PC-9 (cell line): ENCODE measurements around the gene BTBD10. TPM values are rescaled to one million over a fixed set of nuclear protein-coding genes. Genes with fewer than 3 reads are reported as not detected.

Source experiments
- BruUV-seq: library from RNA; stranded (reverse); fragments of 400-500 nt; replicated peaks from 2 replicates; lab custom pipeline; 2021; lab: Mats Ljungman, UMichigan
- CTCF ChIA-PET: fragments of 300-600 bp; sonication (Branson Sonifier 250); formaldehyde crosslinking; loops from one replicate; lab custom pipeline; 2022; ENCODE audit warnings: antibody characterized with exemption; lab: Charles Lee
- POLR2A ChIA-PET: fragments of 300-600 bp; sonication (Branson Sonifier 250); formaldehyde crosslinking; loops from one replicate; lab custom pipeline; 2022; ENCODE audit warnings: antibody characterized with exemption; ENCODE audit not compliant: unreplicated experiment; lab: Charles Lee
- DNase-seq, 2 experiments: peaks; one replicate each; pipeline versions ENCODE4 v3.0.0 to v3.0.0-alpha.2; 2015 to 2022; ENCODE audit warnings: mixed read lengths in 1 of 2
- H2AFZ ChIP-seq: fragments of 200-600 bp; sonication (generic); 2 replicates; pipeline ENCODE4 v1.8.1; 2017; ENCODE audit warnings: antibody characterized with exemption
- H3F3A ChIP-seq: fragments of 200-600 bp; sonication (generic); 2 replicates; pipeline ENCODE4 v1.8.1; 2017; ENCODE audit warnings: antibody characterized with exemption, mild to moderate bottlenecking, low read depth; ENCODE audit not compliant: insufficient read depth
- H3K27ac ChIP-seq: fragments of 200-600 bp; sonication (generic); 2 replicates; pipeline ENCODE4 v1.6.1; 2016; ENCODE audit warnings: mixed run types
- H3K27me3 ChIP-seq: fragments of 200-600 bp; sonication (generic); 2 replicates; pipeline ENCODE4 v1.6.1; 2016; ENCODE audit warnings: low read depth, mixed run types; ENCODE audit not compliant: insufficient read depth
- H3K36me3 ChIP-seq: fragments of 200-600 bp; sonication (generic); 2 replicates; pipeline ENCODE4 v1.6.1; 2016; ENCODE audit warnings: low read depth, mixed run types
- H3K4me1 ChIP-seq: fragments of 200-600 bp; sonication (generic); replicated peaks from 2 replicates; pipeline ENCODE4 v1.6.1; 2016; ENCODE audit warnings: mixed run types; ENCODE audit not compliant: insufficient read depth
- H3K4me2 ChIP-seq: fragments of 200-600 bp; sonication (generic); 2 replicates; pipeline ENCODE4 v1.6.1; 2017; ENCODE audit warnings: mixed run types
- H3K4me3 ChIP-seq: fragments of 200-600 bp; sonication (generic); 2 replicates; pipeline ENCODE4 v1.6.1; 2016; ENCODE audit warnings: mixed run types
- H3K79me2 ChIP-seq: fragments of 200-600 bp; sonication (generic); 2 replicates; pipeline ENCODE4 v1.6.1; 2017; ENCODE audit warnings: low read depth, mixed run types
- H3K9me2 ChIP-seq: fragments of 200-600 bp; sonication (generic); 2 replicates; pipeline ENCODE4 v1.8.1; 2017; ENCODE audit warnings: mild to moderate bottlenecking; ENCODE audit not compliant: insufficient read depth
- H3K9me3 ChIP-seq: fragments of 200-600 bp; sonication (generic); 2 replicates; pipeline ENCODE4 v1.8.1; 2016; ENCODE audit warnings: low read depth; ENCODE audit not compliant: insufficient read depth
- H4K20me1 ChIP-seq: fragments of 200-600 bp; sonication (generic); 2 replicates; pipeline ENCODE4 v1.8.1; 2017; ENCODE audit not compliant: insufficient read depth
- CTCF ChIP-seq: fragments of 200-600 bp; sonication (generic); conservative IDR thresholded peaks from 2 replicates; pipeline ENCODE4 v1.6.1; 2017; ENCODE audit warnings: mixed run types, antibody characterized with exemption, mild to moderate bottlenecking, moderate library complexity
- EZH2 ChIP-seq: fragments of 200-600 bp; sonication (generic); IDR thresholded peaks from 2 replicates; pipeline ENCODE4 v1.8.0; 2017; ENCODE audit warnings: antibody characterized with exemption, low read depth
- intact Hi-C: fragments of 100-400 bp; cut with micrococcal nuclease; formaldehyde crosslinking; loops from one replicate; pipeline ENCODE4 v1.10.0; 2022; ENCODE audit not compliant: unreplicated experiment
- total RNA-seq: library from RNA; stranded (reverse); gene quantifications from 2 replicates; pipeline ENCODE4 v1.2.3, GENCODE V29; 2021

The BTBD10 gene
- total RNA-seq, 1 experiment from 2014 or later = 16.5 TPM

GRCh38 chr11:13349581-13349980 is 113.4 kb downstream of the BTBD10 start:
- CTCF ChIA-PET = no interaction called here
- H3K36me3 ChIP-seq = no peaks in the 10 kb centered on the region
- no peak for DNase-seq
- H3K4me3 ChIP-seq = no peak overlapping the region
- BruUV-seq = no TSS peak
- POLR2A ChIA-PET = interaction anchor here (0.6 kb wide), 1 partner anchor 94 kb away, joined by 3 read pairs; no protein-coding TSS in a partner anchor
- H3K79me2 ChIP-seq = no peaks in the 10 kb centered on the region
- intact Hi-C loops = loop anchor here (10.0 kb wide), 1 partner anchor 385 kb away; no protein-coding TSS in a partner anchor
- TF ChIP-seq CTCF = no peak
- no peak for TF ChIP-seq EZH2
- H3K9me2 ChIP-seq = no peaks in the 10 kb centered on the region
- no peak overlapping the region for H3K27ac ChIP-seq
- no peak overlapping the region for H3K4me2 ChIP-seq
- no peaks in the 10 kb centered on the region for H3K4me1 ChIP-seq
- H4K20me1 ChIP-seq = no peaks in the 10 kb centered on the region
- H3F3A ChIP-seq = no peaks in the 10 kb centered on the region
- H3K27me3 ChIP-seq = no peaks in the 10 kb centered on the region
- no peaks in the 10 kb centered on the region for H3K9me3 ChIP-seq
- H2AFZ ChIP-seq = no peak overlapping the region

- no peak overlapping the region for H3K27ac ChIP-seq
- H3F3A ChIP-seq = no peaks in the 10 kb centered on the region
- H2AFZ ChIP-seq = no peak overlapping the region
- no TSS peak for BruUV-seq
- no peak overlapping the region for H3K4me3 ChIP-seq
- no peaks in the 10 kb centered on the region for H4K20me1 ChIP-seq
- no peaks in the 10 kb centered on the region for H3K4me1 ChIP-seq
- H3K79me2 ChIP-seq = no peaks in the 10 kb centered on the region
- POLR2A ChIA-PET = interaction anchor here (0.6 kb wide), 1 partner anchor 94 kb away, joined by 3 read pairs; no protein-coding TSS in a partner anchor
- H3K36me3 ChIP-seq = no peaks in the 10 kb centered on the region
- TF ChIP-seq EZH2 = no peak
- TF ChIP-seq CTCF = no peak
- no peaks in the 10 kb centered on the region for H3K9me2 ChIP-seq
- DNase-seq = no peak
- CTCF ChIA-PET = no interaction called here
- no peak overlapping the region for H3K4me2 ChIP-seq
- intact Hi-C loops = loop anchor here (10.0 kb wide), 1 partner anchor 384 kb away; no protein-coding TSS in a partner anchor
- H3K27me3 ChIP-seq = no peaks in the 10 kb centered on the region
- H3K9me3 ChIP-seq = no peaks in the 10 kb centered on the region
Measured at GRCh38 chr11:13349046-13349445, 114.0 kb downstream of the BTBD10 start.

- TF ChIP-seq EZH2 (no peak), CTCF (no peak)
- BruUV-seq = no TSS peak
- no peak overlapping the region for H2AFZ ChIP-seq
- no peaks in the 10 kb centered on the region for H3K36me3 ChIP-seq
- H3K4me3 ChIP-seq = no peak overlapping the region
- H3F3A ChIP-seq = no peaks in the 10 kb centered on the region
- H3K27me3 ChIP-seq = no peaks in the 10 kb centered on the region
- H3K79me2 ChIP-seq = no peaks in the 10 kb centered on the region
- H3K9me3 ChIP-seq = no peaks in the 10 kb centered on the region
- H3K4me1 ChIP-seq = no peaks in the 10 kb centered on the region
- CTCF ChIA-PET = no interaction called here
- H3K9me2 ChIP-seq = no peaks in the 10 kb centered on the region
- DNase-seq = no peak
- H3K27ac ChIP-seq = no peak overlapping the region
- intact Hi-C loops = loop anchor here (10.0 kb wide), 1 partner anchor 384 kb away; no protein-coding TSS in a partner anchor
- POLR2A ChIA-PET = no interaction called here
- H4K20me1 ChIP-seq = no peaks in the 10 kb centered on the region
- no peak overlapping the region for H3K4me2 ChIP-seq
Measured at GRCh38 chr11:13348305-13348704, 114.7 kb downstream of the BTBD10 start.
